CD14-positive monocyte (primary cell): Measurements from ENCODE around the gene GRIN2B. TPM values are rescaled to one million over a fixed set of nuclear protein-coding genes. Genes with fewer than 3 reads are reported as not detected.

Source experiments
- DNase-seq, 3 donors: peaks; one replicate each; pipeline ENCODE4 v3.0.0-alpha.2; 2011 to 2022
- H2AFZ ChIP-seq: 2 replicates; pipeline ENCODE4 v1.6.0; 2012; ENCODE audit warnings: mild to moderate bottlenecking, low read depth, low read length, inconsistent platforms; ENCODE audit not compliant: insufficient read depth, poor library complexity, severe bottlenecking
- H3K27ac ChIP-seq, 2 donors: 1 replicate in 1 of 2; 2 replicates in 1 of 2; pipeline ENCODE4 v1.5.1; 2012 to 2013; ENCODE audit warnings: low read length in 2 of 2, control low read depth in 1 of 2, inconsistent platforms in 1 of 2, low read depth in 1 of 2, mild to moderate bottlenecking in 1 of 2
- H3K27me3 ChIP-seq, 2 donors: one replicate each; pipeline versions ENCODE4 v1.6.0 to v1.6.1; 2011 to 2013; ENCODE audit warnings: low read length in 2 of 2; ENCODE audit not compliant: control insufficient read depth in 2 of 2, insufficient read depth in 2 of 2
- H3K36me3 ChIP-seq, 2 donors: replicated peaks in 1 of 2; 1 replicate in 1 of 2; 2 replicates in 1 of 2; pipeline versions ENCODE4 v1.5.1 to v1.6.1; 2012 to 2013; ENCODE audit warnings: low read length in 2 of 2, control low read depth in 1 of 2, inconsistent platforms in 1 of 2, mild to moderate bottlenecking in 1 of 2; ENCODE audit not compliant: insufficient read depth in 2 of 2, control insufficient read depth in 1 of 2
- H3K4me1 ChIP-seq, 2 donors: 1 replicate in 1 of 2; 2 replicates in 1 of 2; pipeline versions ENCODE4 v1.5.1 to v1.6.1; 2012 to 2013; ENCODE audit warnings: low read length in 2 of 2, control low read depth in 1 of 2, inconsistent platforms in 1 of 2, mild to moderate bottlenecking in 1 of 2, moderate library complexity in 1 of 2; ENCODE audit not compliant: insufficient read depth in 2 of 2, control insufficient read depth in 1 of 2
- H3K4me2 ChIP-seq: replicated peaks from 2 replicates; pipeline ENCODE3; 2012; ENCODE audit warnings: low read length, moderate library complexity, mild to moderate bottlenecking; ENCODE audit not compliant: poor library complexity, severe bottlenecking; ENCODE audit errors: extremely low read depth
- H3K4me3 ChIP-seq, 3 experiments: fragments of 200-600 bp in 1 of 3; sonication (generic) in 1 of 3; replicated peaks in 1 of 3; 1 replicate in 2 of 3; 2 replicates in 1 of 3; pipeline ENCODE4 v1.5.1; 2011 to 2013; ENCODE audit warnings: low read length in 3 of 3, mild to moderate bottlenecking in 3 of 3, control low read depth in 2 of 3, low read depth in 2 of 3, inconsistent platforms in 1 of 3, moderate library complexity in 1 of 3
- H3K79me2 ChIP-seq: 2 replicates; pipeline ENCODE4 v1.6.0; 2012; ENCODE audit warnings: mild to moderate bottlenecking, control low read depth, inconsistent platforms, low read length, moderate library complexity; ENCODE audit not compliant: insufficient read depth
- H3K9ac ChIP-seq: 2 replicates; pipeline ENCODE4 v1.6.0; 2017; ENCODE audit warnings: low read length, mild to moderate bottlenecking; ENCODE audit not compliant: insufficient read depth, poor library complexity, severe bottlenecking
- H3K9me3 ChIP-seq, 2 donors: replicated peaks in 1 of 2; 1 replicate in 1 of 2; 2 replicates in 1 of 2; pipeline versions ENCODE4 v1.5.1 to v1.6.1; 2012 to 2013; ENCODE audit warnings: low read length in 2 of 2, control low read depth in 1 of 2; ENCODE audit not compliant: control insufficient read depth in 1 of 2, insufficient read depth in 1 of 2
- H4K20me1 ChIP-seq: 2 replicates; pipeline ENCODE4 v1.6.0; 2012; ENCODE audit warnings: mild to moderate bottlenecking, low read length, control low read depth, moderate library complexity; ENCODE audit not compliant: insufficient read depth
- H3K27ac Mint-ChIP-seq, 7 donors: one replicate each; pipeline ENCODE4 v1.8.0; 2020; ENCODE audit warnings: mild to moderate bottlenecking in 7 of 7, mixed read lengths in 7 of 7, moderate library complexity in 6 of 7, inconsistent platforms in 2 of 7
- H3K27me3 Mint-ChIP-seq, 3 donors: one replicate each; pipeline ENCODE4 v1.8.0; 2021 to 2022; ENCODE audit warnings: low read depth in 3 of 3, mild to moderate bottlenecking in 3 of 3, mixed read lengths in 3 of 3, moderate library complexity in 3 of 3, inconsistent platforms in 1 of 3
- H3K36me3 Mint-ChIP-seq, 2 donors: one replicate each; pipeline ENCODE4 v1.8.0; 2020; ENCODE audit warnings: mixed read lengths in 2 of 2, inconsistent platforms in 1 of 2, mild to moderate bottlenecking in 1 of 2
- H3K4me1 Mint-ChIP-seq: one replicate; pipeline ENCODE4 v1.8.0; 2020; ENCODE audit warnings: mild to moderate bottlenecking, mixed read lengths
- H3K4me3 Mint-ChIP-seq, 2 donors: one replicate each; pipeline ENCODE4 v1.8.0; 2020; ENCODE audit warnings: mild to moderate bottlenecking in 2 of 2, mixed read lengths in 2 of 2, moderate library complexity in 1 of 2
- H3K9me3 Mint-ChIP-seq, 7 donors: one replicate each; pipeline ENCODE4 v1.8.0; 2020 to 2022; ENCODE audit warnings: mixed read lengths in 7 of 7, mild to moderate bottlenecking in 6 of 7, moderate library complexity in 6 of 7, inconsistent platforms in 2 of 7
- WGBS: methylation state at CpG from one replicate; pipeline ENCODE4 v1.1.5; 2013; ENCODE audit warnings: missing lambda C conversion rate; ENCODE audit not compliant: insufficient coverage; 5-methylcytosine and 5-hydroxymethylcytosine counted together
- intact Hi-C, 2 donors: fragments of 100-400 bp; cut with micrococcal nuclease; formaldehyde crosslinking; loops; one replicate each; pipeline versions ENCODE4 v1.15.0 to v1.15.1; 2023
- polyA plus RNA-seq, 3 donors: library from polyadenylated mRNA; depleted of rRNA in 1 of 3; unstranded in 2 of 3; stranded (reverse) in 1 of 3; fragments of 300-500 nt in 2 of 3; fragments of >200 nt in 1 of 3; fragmentation: Illumina TruSeq in 2 of 3; gene quantifications; 1 replicate in 2 of 3; 2 replicates in 1 of 3; pipeline ENCODE4 v1.2.3, GENCODE V29; 2012 to 2021
- TF ChIP-seq, protein P1 (sequence below): fragments of 200-600 bp; IDR thresholded peaks from one replicate; pipeline ENCODE4 v1.8.0; 2022; ENCODE audit warnings: antibody characterized with exemption, mild to moderate bottlenecking

The GRIN2B gene
- polyA plus RNA-seq, 3 donors = not detected

DNA sequence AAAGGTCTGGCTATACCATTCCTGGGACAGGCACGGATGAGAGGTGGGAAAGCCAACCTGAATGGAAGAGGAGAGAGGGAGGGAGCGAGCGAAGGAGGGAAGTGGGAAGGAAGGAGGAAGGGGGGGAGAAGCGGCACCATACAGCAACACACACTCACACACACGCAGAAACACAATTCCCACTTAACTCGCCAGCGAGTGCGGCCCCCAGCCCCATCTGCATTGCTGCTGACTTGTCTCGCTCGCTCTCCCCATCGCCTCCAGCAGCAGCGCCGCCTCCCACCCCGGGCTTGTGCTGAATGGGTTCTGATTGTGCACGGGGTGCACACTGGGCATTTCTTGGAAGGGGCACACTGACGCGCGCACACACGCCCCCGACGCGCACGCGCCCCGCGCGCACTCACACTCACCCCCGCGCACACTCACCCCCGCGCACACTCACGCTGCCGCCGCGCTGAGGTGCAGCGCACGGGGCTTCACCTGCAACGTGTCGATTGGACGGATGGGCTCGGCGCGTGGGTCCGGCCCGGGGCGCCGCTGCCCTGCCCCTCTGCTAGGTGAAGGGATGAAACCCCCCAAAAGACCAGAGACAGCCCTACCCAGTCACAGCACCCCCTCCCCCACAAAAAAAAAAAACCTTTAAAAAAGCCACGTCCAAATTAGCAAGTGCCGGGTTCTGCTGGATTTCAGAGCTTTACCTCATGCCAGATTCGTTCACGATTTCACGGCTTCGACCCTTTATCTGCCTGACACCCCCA lies 685 bp downstream of the GRIN2B start:
- H3K4me3 ChIP-seq = no peak overlapping the region
- no peaks in the 10 kb centered on the region for H4K20me1 ChIP-seq
- peaks cover 45 to 58% of the 10 kb centered on the region in 2 donors for H3K27me3 ChIP-seq
- no peaks in the 10 kb centered on the region for H3K9me3 ChIP-seq
- H3K4me1 ChIP-seq = no peaks in the 10 kb centered on the region
- no peak overlapping the region for H2AFZ ChIP-seq
- intact Hi-C loops = no loop called here
- no peaks in the 10 kb centered on the region for H3K36me3 ChIP-seq
- Mint-ChIP-seq H3K4me1 (peaks cover 5% of the 10 kb centered on the region), H3K36me3 (no peaks in the 10 kb centered on the region), H3K27ac (no peak overlapping the region), H3K4me3 (peak overlapping the region in 1 of 2 donors; percentile 77), H3K27me3 (peaks cover 43 to 69% (median 54%) of the 10 kb centered on the region in 3 donors), H3K9me3 (peaks cover 0 to 17% (median 6%) of the 10 kb centered on the region in 7 donors)
- WGBS = 3% methylated on average over 27 of the region's 53 CpGs
- no peak for DNase-seq
- H3K4me2 ChIP-seq = no peak overlapping the region
- no peak overlapping the region for H3K27ac ChIP-seq
- TF ChIP-seq, protein P1, sequence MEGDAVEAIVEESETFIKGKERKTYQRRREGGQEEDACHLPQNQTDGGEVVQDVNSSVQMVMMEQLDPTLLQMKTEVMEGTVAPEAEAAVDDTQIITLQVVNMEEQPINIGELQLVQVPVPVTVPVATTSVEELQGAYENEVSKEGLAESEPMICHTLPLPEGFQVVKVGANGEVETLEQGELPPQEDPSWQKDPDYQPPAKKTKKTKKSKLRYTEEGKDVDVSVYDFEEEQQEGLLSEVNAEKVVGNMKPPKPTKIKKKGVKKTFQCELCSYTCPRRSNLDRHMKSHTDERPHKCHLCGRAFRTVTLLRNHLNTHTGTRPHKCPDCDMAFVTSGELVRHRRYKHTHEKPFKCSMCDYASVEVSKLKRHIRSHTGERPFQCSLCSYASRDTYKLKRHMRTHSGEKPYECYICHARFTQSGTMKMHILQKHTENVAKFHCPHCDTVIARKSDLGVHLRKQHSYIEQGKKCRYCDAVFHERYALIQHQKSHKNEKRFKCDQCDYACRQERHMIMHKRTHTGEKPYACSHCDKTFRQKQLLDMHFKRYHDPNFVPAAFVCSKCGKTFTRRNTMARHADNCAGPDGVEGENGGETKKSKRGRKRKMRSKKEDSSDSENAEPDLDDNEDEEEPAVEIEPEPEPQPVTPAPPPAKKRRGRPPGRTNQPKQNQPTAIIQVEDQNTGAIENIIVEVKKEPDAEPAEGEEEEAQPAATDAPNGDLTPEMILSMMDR = no peak
- no peaks in the 10 kb centered on the region for H3K79me2 ChIP-seq
- no peak overlapping the region for H3K9ac ChIP-seq

DNA sequence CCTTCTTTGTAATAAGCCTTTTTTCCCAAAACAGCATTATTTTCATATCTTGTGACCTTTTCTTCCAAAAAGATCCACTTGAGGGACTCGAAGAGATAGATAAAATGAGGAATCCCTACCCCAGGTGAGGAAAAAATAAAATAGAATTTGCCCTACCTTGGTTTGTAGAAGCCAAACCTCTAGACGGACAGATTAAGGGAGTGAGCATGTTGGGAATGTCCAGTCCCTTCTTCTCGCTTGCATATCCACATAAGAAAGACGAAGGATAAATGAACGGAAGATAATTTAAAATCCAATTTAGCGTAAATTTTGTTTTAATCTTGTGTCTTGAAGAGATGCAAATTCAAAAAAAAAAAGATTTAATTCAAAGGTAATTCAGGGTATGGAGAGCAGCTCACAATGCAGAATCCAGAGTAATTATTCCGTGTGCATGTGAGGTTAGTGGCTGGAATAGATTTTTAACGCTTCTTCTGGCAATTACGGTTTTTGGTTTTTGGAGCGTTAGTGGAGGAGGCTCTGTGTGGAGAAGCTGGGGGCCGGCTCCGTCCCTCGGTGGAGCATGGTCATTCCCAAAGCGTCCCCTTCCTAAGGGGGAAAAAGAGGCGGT lies 1.5 kb downstream of the GRIN2B start:
- Mint-ChIP-seq H3K27me3 (peaks cover 43 to 70% (median 54%) of the 10 kb centered on the region in 3 donors), H3K9me3 (peaks cover 0 to 17% (median 6%) of the 10 kb centered on the region in 7 donors), H3K4me1 (peaks cover 5% of the 10 kb centered on the region), H3K36me3 (no peaks in the 10 kb centered on the region), H3K27ac (no peak overlapping the region), H3K4me3 (peak overlapping the region in 1 of 2 donors; percentile 77)
- H3K4me3 ChIP-seq = no peak overlapping the region
- H3K27me3 ChIP-seq = peaks cover 45 to 58% of the 10 kb centered on the region in 2 donors
- intact Hi-C loops = no loop called here
- no peaks in the 10 kb centered on the region for H4K20me1 ChIP-seq
- no peak overlapping the region for H3K9ac ChIP-seq
- TF ChIP-seq, protein P1 = no peak
- 3% methylated on average over 9 of the region's 15 CpGs for WGBS
- H3K4me1 ChIP-seq = no peaks in the 10 kb centered on the region
- no peak overlapping the region for H3K4me2 ChIP-seq
- no peaks in the 10 kb centered on the region for H3K36me3 ChIP-seq
- H3K27ac ChIP-seq = no peak overlapping the region
- no peaks in the 10 kb centered on the region for H3K79me2 ChIP-seq
- no peak for DNase-seq
- H2AFZ ChIP-seq = no peak overlapping the region
- H3K9me3 ChIP-seq = no peaks in the 10 kb centered on the region
